ENCODE data around the gene GPN2. TPM values are rescaled to one million over a fixed set of nuclear protein-coding genes. Genes with fewer than 3 reads are reported as not detected.
"Not testable (repeated sequence)": the region's sequence is repeated elsewhere in the genome, so short reads cannot be mapped to it uniquely, and the experiment has no call there.

Gene GPN2
- total and polyA plus RNA-seq, 12 donors: 17.2 to 50.7 (median 27.1) TPM

DNA sequence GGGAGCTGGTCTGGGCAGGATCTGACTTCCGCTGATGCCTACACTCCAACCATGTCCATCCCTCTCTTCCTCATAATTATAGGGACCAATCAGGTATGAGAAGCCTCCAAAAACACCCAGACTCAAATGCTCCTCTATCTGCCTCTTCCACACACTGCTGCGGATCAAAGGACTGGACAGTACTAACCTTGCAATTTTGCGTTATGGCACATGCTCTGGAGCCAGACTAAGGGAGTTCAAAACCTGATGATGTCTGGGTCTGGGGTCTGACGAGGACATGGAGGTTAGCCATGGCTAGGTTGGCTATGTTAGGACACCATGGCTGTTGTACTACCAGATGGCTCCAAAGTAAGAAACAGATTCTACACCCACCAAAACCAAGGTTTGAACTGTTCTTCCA is 10.3 kb downstream of the GPN2 start:
- no peak overlapping the region for H3K27ac ChIP-seq
- H3K9me3 ChIP-seq (replicated peaks in 1 of 3): no peaks in the 10 kb centered on the region
- DNase-seq: no peak
- H3K4me1 ChIP-seq (replicated peaks in 1 of 2): peaks cover 4% of the 10 kb centered on the region in 2 donors
- intact Hi-C loops (cut with DNase I): loop anchor here (10.0 kb wide), 2 partner anchors 65 to 275 kb away; no protein-coding TSS in a partner anchor
- H3K36me3 ChIP-seq (replicated peaks in 1 of 2): peaks cover 0 to 79% of the 10 kb centered on the region in 2 donors
- H3K27me3 ChIP-seq: no peaks in the 10 kb centered on the region
- WGBS, 4 donors: 87 to 92% (median 91%) methylated on average over 3 to 4 of the region's 4 CpGs
- TF ChIP-seq, protein P1, sequence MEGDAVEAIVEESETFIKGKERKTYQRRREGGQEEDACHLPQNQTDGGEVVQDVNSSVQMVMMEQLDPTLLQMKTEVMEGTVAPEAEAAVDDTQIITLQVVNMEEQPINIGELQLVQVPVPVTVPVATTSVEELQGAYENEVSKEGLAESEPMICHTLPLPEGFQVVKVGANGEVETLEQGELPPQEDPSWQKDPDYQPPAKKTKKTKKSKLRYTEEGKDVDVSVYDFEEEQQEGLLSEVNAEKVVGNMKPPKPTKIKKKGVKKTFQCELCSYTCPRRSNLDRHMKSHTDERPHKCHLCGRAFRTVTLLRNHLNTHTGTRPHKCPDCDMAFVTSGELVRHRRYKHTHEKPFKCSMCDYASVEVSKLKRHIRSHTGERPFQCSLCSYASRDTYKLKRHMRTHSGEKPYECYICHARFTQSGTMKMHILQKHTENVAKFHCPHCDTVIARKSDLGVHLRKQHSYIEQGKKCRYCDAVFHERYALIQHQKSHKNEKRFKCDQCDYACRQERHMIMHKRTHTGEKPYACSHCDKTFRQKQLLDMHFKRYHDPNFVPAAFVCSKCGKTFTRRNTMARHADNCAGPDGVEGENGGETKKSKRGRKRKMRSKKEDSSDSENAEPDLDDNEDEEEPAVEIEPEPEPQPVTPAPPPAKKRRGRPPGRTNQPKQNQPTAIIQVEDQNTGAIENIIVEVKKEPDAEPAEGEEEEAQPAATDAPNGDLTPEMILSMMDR (IDR thresholded peaks at IDR 0.05): no peak
- TF ChIP-seq POLR2A (IDR thresholded peaks at IDR 0.05): no peak
- H3K4me3 ChIP-seq: no peak overlapping the region

DNA sequence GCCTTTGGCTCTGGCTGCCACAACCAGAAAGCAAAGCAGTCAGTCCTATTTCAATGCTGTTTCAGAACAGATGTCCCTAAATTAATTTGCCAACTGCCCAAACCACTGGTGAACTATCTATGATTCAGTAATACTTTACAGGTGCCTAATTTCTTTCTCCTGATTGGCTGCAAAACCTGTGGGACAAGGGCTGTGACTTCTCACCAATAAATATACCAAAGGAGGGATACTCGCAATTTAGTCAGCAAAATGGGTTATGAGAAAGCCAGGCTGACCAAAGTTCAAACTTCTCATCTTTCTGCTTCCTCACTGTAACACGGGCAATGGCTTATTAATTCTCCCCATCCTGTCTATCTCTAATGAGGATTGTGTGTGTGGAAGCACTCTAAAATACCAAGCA is 12.8 kb downstream of the GPN2 start:
- Histone ChIP-seq H3K4me1 (replicated peaks in 1 of 2) (peaks cover 0 to 4% of the 10 kb centered on the region in 2 donors), H3K9me3 (replicated peaks in 1 of 3) (no peaks in the 10 kb centered on the region), H3K27me3 (no peaks in the 10 kb centered on the region), H3K27ac (no peak overlapping the region), H3K36me3 (replicated peaks in 1 of 2) (peaks cover 0 to 54% of the 10 kb centered on the region in 2 donors), H3K4me3 (no peak overlapping the region)
- WGBS, 4 donors: 66 to 82% (median 70%) methylated on average over 2 of the region's 2 CpGs
- intact Hi-C loops (cut with DNase I): loop anchor here in 1 of 2 donors (2.0 to 10.0 kb wide), 2 partner anchors 21 to 63 kb away; no protein-coding TSS in a partner anchor
- TF ChIP-seq, protein P1 (IDR thresholded peaks at IDR 0.05): no peak
- no peak for TF ChIP-seq POLR2A (IDR thresholded peaks at IDR 0.05)
- DNase-seq: no peak

DNA sequence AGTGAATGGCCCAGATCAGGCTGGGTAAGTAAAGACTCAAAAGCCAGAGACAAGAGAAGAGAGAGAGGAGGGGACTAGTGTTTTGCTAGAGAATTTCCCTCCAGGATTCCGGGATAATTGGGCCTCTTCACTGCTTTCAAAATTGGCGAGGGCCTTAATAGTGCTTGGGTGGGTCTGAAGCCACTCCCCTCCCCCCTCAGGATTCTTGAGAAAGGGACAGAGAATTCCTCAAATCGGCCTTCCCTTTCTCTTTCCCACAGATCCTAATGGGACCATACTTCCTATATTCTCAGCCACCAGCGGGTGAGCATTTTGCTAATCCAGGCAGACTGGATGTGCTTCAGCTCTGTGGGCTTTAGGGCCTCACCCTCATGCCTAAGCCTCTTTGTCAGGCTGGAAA is 15.2 kb downstream of the GPN2 start:
- Histone ChIP-seq H3K36me3 (replicated peaks in 1 of 2) (peaks cover 0 to 30% of the 10 kb centered on the region in 2 donors), H3K4me1 (replicated peaks in 1 of 2) (no peaks in the 10 kb centered on the region), H3K9me3 (replicated peaks in 1 of 3) (no peaks in the 10 kb centered on the region), H3K4me3 (no peak overlapping the region), H3K27ac (no peak overlapping the region), H3K27me3 (no peaks in the 10 kb centered on the region)
- TF ChIP-seq, protein P1 (IDR thresholded peaks at IDR 0.05): no peak
- TF ChIP-seq POLR2A (IDR thresholded peaks at IDR 0.05): no peak
- WGBS, 4 donors: 69 to 95% (median 86%) methylated on average over 4 of the region's 4 CpGs
- DNase-seq: no peak
- intact Hi-C loops (cut with DNase I): loop anchor here in 1 of 2 donors (10.0 kb wide), 1 partner anchor 60 kb away; no protein-coding TSS in a partner anchor

DNA sequence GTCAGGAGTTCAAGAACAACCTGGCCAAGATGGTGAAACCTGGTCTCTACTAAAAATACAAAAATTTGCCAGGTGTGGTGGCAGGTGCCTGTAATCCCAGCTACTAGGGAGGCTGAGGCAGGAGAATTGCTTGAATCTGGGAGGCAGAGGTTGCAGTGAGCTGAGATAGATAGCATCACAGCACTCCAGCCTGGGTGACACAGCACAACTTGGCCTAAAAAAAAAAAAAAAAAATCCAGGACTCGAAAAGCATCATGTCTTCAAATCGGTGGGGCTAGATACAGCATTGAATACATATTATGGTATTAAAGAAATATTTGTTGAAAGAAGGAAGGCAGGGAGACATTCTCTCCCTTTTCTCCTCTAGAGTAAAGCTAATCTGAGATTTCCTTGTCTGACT is 17.0 kb downstream of the GPN2 start:
- WGBS, 4 donors: 67 to 81% (median 74%) methylated on average over 2 of the region's 2 CpGs
- H3K36me3 ChIP-seq (replicated peaks in 1 of 2): peaks cover 0 to 12% of the 10 kb centered on the region in 2 donors
- not testable (repeated sequence) for H3K4me1 ChIP-seq (replicated peaks in 1 of 2); H3K4me3 ChIP-seq; H3K27me3 ChIP-seq; H3K27ac ChIP-seq; H3K9me3 ChIP-seq (replicated peaks in 1 of 3); DNase-seq
- intact Hi-C loops (cut with DNase I): loop anchor here in 1 of 2 donors (10.0 kb wide), 1 partner anchor 58 kb away; no protein-coding TSS in a partner anchor

All from adrenal gland (tissue), 12 donors.